ENCODE results near the gene PLEKHA4.

Gene PLEKHA4

GRCh38 chr19:48836089-48837017 is 32.1 kb downstream of the PLEKHA4 start, which contains the start of gene HSD17B14:
HSD17B14 (minus strand) TSS chr19:48836491; CDS start chr19:48836411, 80 bp downstream.
- peak; percentile 58 for DNase-seq (ENCODE audit: low read depth)
- Histone ChIP-seq H3K9me3 (ENCODE audit: control insufficient read depth, low read length) (no peaks in the 10 kb centered on the region), H3K27me3 (replicated peaks; ENCODE audit: control insufficient read depth, insufficient read depth, low read length) (no peaks in the 10 kb centered on the region), H3K36me3 (ENCODE audit: control insufficient read depth, insufficient read depth, low read length, severe bottlenecking) (peaks cover 23% of the 10 kb centered on the region), H3K9ac (ENCODE audit: low read length) (peak within 1 kb of the TSS; percentile 77), H3K4me1 (ENCODE audit: control insufficient read depth, insufficient read depth, low read length) (peaks cover 14% of the 10 kb centered on the region), H3K4me3 (ENCODE audit: low read length) (peak within 1 kb of the TSS; percentile 72)

GRCh38 chr19:48835734-48836088 is 32.7 kb downstream of the PLEKHA4 start:
- Histone ChIP-seq H3K36me3 (ENCODE audit: control insufficient read depth, insufficient read depth, low read length, severe bottlenecking) (peaks cover 30% of the 10 kb centered on the region), H3K27me3 (replicated peaks; ENCODE audit: control insufficient read depth, insufficient read depth, low read length) (no peaks in the 10 kb centered on the region), H3K4me1 (ENCODE audit: control insufficient read depth, insufficient read depth, low read length) (peaks cover 14% of the 10 kb centered on the region), H3K4me3 (ENCODE audit: low read length) (peak overlapping the region; percentile 72), H3K9ac (ENCODE audit: low read length) (peak overlapping the region; percentile 77), H3K9me3 (ENCODE audit: control insufficient read depth, low read length) (no peaks in the 10 kb centered on the region)
- peak; percentile 95 for DNase-seq (ENCODE audit: low read depth)

GRCh38 chr19:48833977-48834376 is 34.4 kb downstream of the PLEKHA4 start:
- Histone ChIP-seq H3K9ac (ENCODE audit: low read length) (no peak overlapping the region), H3K36me3 (ENCODE audit: control insufficient read depth, insufficient read depth, low read length, severe bottlenecking) (peaks cover 25% of the 10 kb centered on the region), H3K4me3 (ENCODE audit: low read length) (no peak overlapping the region), H3K27me3 (replicated peaks; ENCODE audit: control insufficient read depth, insufficient read depth, low read length) (no peaks in the 10 kb centered on the region), H3K4me1 (ENCODE audit: control insufficient read depth, insufficient read depth, low read length) (peaks cover 14% of the 10 kb centered on the region), H3K9me3 (ENCODE audit: control insufficient read depth, low read length) (no peaks in the 10 kb centered on the region)
- DNase-seq (ENCODE audit: low read depth), result no peak

GRCh38 chr19:48833049-48833448 is 35.4 kb downstream of the PLEKHA4 start:
- DNase-seq (ENCODE audit: low read depth), result no peak
- Histone ChIP-seq H3K36me3 (ENCODE audit: control insufficient read depth, insufficient read depth, low read length, severe bottlenecking) (peaks cover 25% of the 10 kb centered on the region), H3K9me3 (ENCODE audit: control insufficient read depth, low read length) (no peaks in the 10 kb centered on the region), H3K4me3 (ENCODE audit: low read length) (no peak overlapping the region), H3K4me1 (ENCODE audit: control insufficient read depth, insufficient read depth, low read length) (peaks cover 14% of the 10 kb centered on the region), H3K27me3 (replicated peaks; ENCODE audit: control insufficient read depth, insufficient read depth, low read length) (no peaks in the 10 kb centered on the region), H3K9ac (ENCODE audit: low read length) (no peak overlapping the region)

GRCh38 chr19:48830965-48831364 is 37.5 kb downstream of the PLEKHA4 start:
- no peaks in the 10 kb centered on the region for H3K27me3 ChIP-seq (replicated peaks; ENCODE audit: control insufficient read depth, insufficient read depth, low read length)
- H3K9ac ChIP-seq (ENCODE audit: low read length), result no peak overlapping the region
- H3K9me3 ChIP-seq (ENCODE audit: control insufficient read depth, low read length), result no peaks in the 10 kb centered on the region
- DNase-seq (ENCODE audit: low read depth), result no peak
- H3K4me3 ChIP-seq (ENCODE audit: low read length), result no peak overlapping the region
- H3K4me1 ChIP-seq (ENCODE audit: control insufficient read depth, insufficient read depth, low read length), result peaks cover 3% of the 10 kb centered on the region
- H3K36me3 ChIP-seq (ENCODE audit: control insufficient read depth, insufficient read depth, low read length, severe bottlenecking), result peaks cover 25% of the 10 kb centered on the region

- Histone ChIP-seq H3K4me3 (ENCODE audit: low read length) (no peak overlapping the region), H3K27me3 (replicated peaks; ENCODE audit: control insufficient read depth, insufficient read depth, low read length) (no peaks in the 10 kb centered on the region), H3K4me1 (ENCODE audit: control insufficient read depth, insufficient read depth, low read length) (no peaks in the 10 kb centered on the region), H3K36me3 (ENCODE audit: control insufficient read depth, insufficient read depth, low read length, severe bottlenecking) (peaks cover 25% of the 10 kb centered on the region), H3K9ac (ENCODE audit: low read length) (no peak overlapping the region), H3K9me3 (ENCODE audit: control insufficient read depth, low read length) (no peaks in the 10 kb centered on the region)
- DNase-seq (ENCODE audit: low read depth), result no peak
Observed at GRCh38 chr19:48830088-48830487, 38.3 kb downstream of the PLEKHA4 start.

GRCh38 chr19:48826606-48827020 is 41.8 kb downstream of the PLEKHA4 start:
- Histone ChIP-seq H3K27me3 (replicated peaks; ENCODE audit: control insufficient read depth, insufficient read depth, low read length) (no peaks in the 10 kb centered on the region), H3K4me3 (ENCODE audit: low read length) (no peak overlapping the region), H3K4me1 (ENCODE audit: control insufficient read depth, insufficient read depth, low read length) (no peaks in the 10 kb centered on the region), H3K9ac (ENCODE audit: low read length) (no peak overlapping the region), H3K36me3 (ENCODE audit: control insufficient read depth, insufficient read depth, low read length, severe bottlenecking) (peaks cover 22% of the 10 kb centered on the region), H3K9me3 (ENCODE audit: control insufficient read depth, low read length) (no peaks in the 10 kb centered on the region)
- no peak for DNase-seq (ENCODE audit: low read depth)

GRCh38 chr19:48822514-48822913 is 45.9 kb downstream of the PLEKHA4 start:
- Histone ChIP-seq H3K36me3 (ENCODE audit: control insufficient read depth, insufficient read depth, low read length, severe bottlenecking) (peaks cover 13% of the 10 kb centered on the region), H3K27me3 (replicated peaks; ENCODE audit: control insufficient read depth, insufficient read depth, low read length) (no peaks in the 10 kb centered on the region), H3K4me3 (ENCODE audit: low read length) (no peak overlapping the region), H3K9me3 (ENCODE audit: control insufficient read depth, low read length) (no peaks in the 10 kb centered on the region), H3K4me1 (ENCODE audit: control insufficient read depth, insufficient read depth, low read length) (peaks cover 15% of the 10 kb centered on the region), H3K9ac (ENCODE audit: low read length) (no peak overlapping the region)
- no peak for DNase-seq (ENCODE audit: low read depth)

- no peak overlapping the region for H3K9ac ChIP-seq (ENCODE audit: low read length)
- H3K4me3 ChIP-seq (ENCODE audit: low read length), result no peak overlapping the region
- no peaks in the 10 kb centered on the region for H3K27me3 ChIP-seq (replicated peaks; ENCODE audit: control insufficient read depth, insufficient read depth, low read length)
- DNase-seq (ENCODE audit: low read depth), result no peak
- H3K36me3 ChIP-seq (ENCODE audit: control insufficient read depth, insufficient read depth, low read length, severe bottlenecking), result peaks cover 13% of the 10 kb centered on the region
- H3K4me1 ChIP-seq (ENCODE audit: control insufficient read depth, insufficient read depth, low read length), result peaks cover 15% of the 10 kb centered on the region
- H3K9me3 ChIP-seq (ENCODE audit: control insufficient read depth, low read length), result no peaks in the 10 kb centered on the region
Observed at GRCh38 chr19:48821633-48822032, 46.8 kb downstream of the PLEKHA4 start.

GRCh38 chr19:48819366-48819816 is 49.0 kb downstream of the PLEKHA4 start:
- Histone ChIP-seq H3K4me3 (ENCODE audit: low read length) (peak overlapping the region; percentile 28), H3K36me3 (ENCODE audit: control insufficient read depth, insufficient read depth, low read length, severe bottlenecking) (peaks cover 13% of the 10 kb centered on the region), H3K4me1 (ENCODE audit: control insufficient read depth, insufficient read depth, low read length) (peaks cover 15% of the 10 kb centered on the region), H3K9ac (ENCODE audit: low read length) (peak overlapping the region; percentile 4), H3K27me3 (replicated peaks; ENCODE audit: control insufficient read depth, insufficient read depth, low read length) (no peaks in the 10 kb centered on the region), H3K9me3 (ENCODE audit: control insufficient read depth, low read length) (no peaks in the 10 kb centered on the region)
- peak; percentile 96 for DNase-seq (ENCODE audit: low read depth)

GRCh38 chr19:48818234-48818820 is 50.1 kb downstream of the PLEKHA4 start:
- Histone ChIP-seq H3K36me3 (ENCODE audit: control insufficient read depth, insufficient read depth, low read length, severe bottlenecking) (peaks cover 13% of the 10 kb centered on the region), H3K9me3 (ENCODE audit: control insufficient read depth, low read length) (no peaks in the 10 kb centered on the region), H3K9ac (ENCODE audit: low read length) (no peak overlapping the region), H3K4me1 (ENCODE audit: control insufficient read depth, insufficient read depth, low read length) (peaks cover 15% of the 10 kb centered on the region), H3K4me3 (ENCODE audit: low read length) (no peak overlapping the region), H3K27me3 (replicated peaks; ENCODE audit: control insufficient read depth, insufficient read depth, low read length) (no peaks in the 10 kb centered on the region)
- no peak for DNase-seq (ENCODE audit: low read depth)

Data from adipocyte (in vitro differentiated cells).